Anterior cingulate cortex (tissue), 58 donors: ENCODE measurements around the gene CDC25B.

Experiments
- DNase-seq, 58 donors: peaks; one replicate each; lab custom pipeline; 2025; lab: John Stamatoyannopoulos, UW

CDC25B gene

GRCh38 chr20:3763671-3764601, 32.2 kb upstream of the CDC25B start:
- no peak for DNase-seq

GRCh38 chr20:3764659-3765058, 31.5 kb upstream of the CDC25B start:
- no peak for DNase-seq

GRCh38 chr20:3765171-3765882, 30.8 kb upstream of the CDC25B start:
- DNase-seq = peak in 1 of 58 donors; percentile 11

- DNase-seq = no peak
These were observed 29.5 kb upstream of the CDC25B start for GRCh38 chr20:3766422-3767109.

- DNase-seq = peak in 1 of 58 donors; percentile 27
These were observed 29.0 kb upstream of the CDC25B start for GRCh38 chr20:3767110-3767426.

GRCh38 chr20:3767427-3768341, 28.4 kb upstream of the CDC25B start, which contains the start of gene ADISSP:
Gene ADISSP (minus strand): TSS chr20:3767753. CDS start chr20:3760100, 7,653 bp downstream.
- DNase-seq = peak; percentile 75 to 99 (median 98)

- peak in 56 of 58 donors; percentile 41 to 84 (median 74) for DNase-seq
These were observed 27.6 kb upstream of the CDC25B start for GRCh38 chr20:3768342-3769130.

GRCh38 chr20:3771552-3772058, 24.5 kb upstream of the CDC25B start:
- DNase-seq = no peak

- DNase-seq = no peak
These were observed 20.5 kb upstream of the CDC25B start for GRCh38 chr20:3775457-3776108.

- DNase-seq = no peak
These were observed 18.8 kb upstream of the CDC25B start for GRCh38 chr20:3777381-3777715.

GRCh38 chr20:3777716-3778629, 18.1 kb upstream of the CDC25B start:
- peak in 9 of 58 donors; percentile 19 to 56 (median 41) for DNase-seq

- DNase-seq = peak in 4 of 58 donors; percentile 17 to 69 (median 22)
These were observed 17.1 kb upstream of the CDC25B start for GRCh38 chr20:3778976-3779375.

GRCh38 chr20:3781153-3781910, 14.8 kb upstream of the CDC25B start, which contains the start of gene SPEF1:
Gene SPEF1 (minus strand): TSS chr20:3781448. CDS start chr20:3781287, 161 bp downstream.
- DNase-seq = peak in 57 of 58 donors; percentile 7 to 91 (median 73)

- no peak for DNase-seq
These were observed 13.5 kb upstream of the CDC25B start for GRCh38 chr20:3782597-3782996.

- no peak for DNase-seq
These were observed 13.0 kb upstream of the CDC25B start for GRCh38 chr20:3783068-3783489.

GRCh38 chr20:3783511-3784195, 12.5 kb upstream of the CDC25B start:
- peak in 2 of 58 donors; percentile 23 to 52 for DNase-seq
